Osteocyte (in vitro differentiated cells): ENCODE data around the gene PRELID2. TPM values are rescaled to one million over a fixed set of nuclear protein-coding genes. Genes with fewer than 3 reads are reported as not detected.

Source experiments
- DNase-seq: peaks from one replicate; pipeline ENCODE4 v3.0.0; 2021; ENCODE audit warnings: mixed read lengths; ENCODE audit not compliant: unreplicated experiment; ENCODE audit errors: extremely low spot score
- H3K27ac Mint-ChIP-seq: one replicate; pipeline ENCODE4 v1.8.0; 2021; ENCODE audit warnings: mild to moderate bottlenecking, mixed read lengths; ENCODE audit not compliant: unreplicated experiment
- H3K27me3 Mint-ChIP-seq: one replicate; pipeline ENCODE4 v1.8.0; 2021; ENCODE audit warnings: mixed read lengths; ENCODE audit not compliant: unreplicated experiment
- H3K36me3 Mint-ChIP-seq: one replicate; pipeline ENCODE4 v1.8.0; 2021; ENCODE audit warnings: mixed read lengths; ENCODE audit not compliant: unreplicated experiment
- H3K4me1 Mint-ChIP-seq: one replicate; pipeline ENCODE4 v1.8.0; 2021; ENCODE audit warnings: mixed read lengths; ENCODE audit not compliant: unreplicated experiment
- H3K4me3 Mint-ChIP-seq: one replicate; pipeline ENCODE4 v1.8.0; 2021; ENCODE audit warnings: mild to moderate bottlenecking, moderate library complexity, mixed read lengths; ENCODE audit not compliant: unreplicated experiment
- H3K9me3 Mint-ChIP-seq: one replicate; pipeline ENCODE4 v1.8.0; 2021; ENCODE audit warnings: mixed read lengths; ENCODE audit not compliant: unreplicated experiment
- CTCF ChIP-seq: fragments of 200-600 bp; sonication (generic); IDR thresholded peaks from 2 replicates; pipeline ENCODE4 v1.5.0; 2021; ENCODE audit warnings: antibody characterized with exemption, mild to moderate bottlenecking, moderate library complexity
- total RNA-seq: library from RNA; stranded (reverse); gene quantifications from 2 replicates; pipeline ENCODE4 v1.2.1, GENCODE V29; 2021

The PRELID2 gene
- total RNA-seq, 1 donor from 2014 or later, result 4.7 TPM

GRCh38 chr5:145856285-145856818 is 21.2 kb upstream of the PRELID2 start:
- Mint-ChIP-seq H3K9me3 (no peaks in the 10 kb centered on the region), H3K4me1 (peaks cover 18% of the 10 kb centered on the region), H3K36me3 (no peaks in the 10 kb centered on the region), H3K27me3 (no peaks in the 10 kb centered on the region), H3K27ac (peak overlapping the region; percentile 76), H3K4me3 (peak overlapping the region; percentile 65)
- TF ChIP-seq CTCF, result no peak
- DNase-seq, result no peak

DNA sequence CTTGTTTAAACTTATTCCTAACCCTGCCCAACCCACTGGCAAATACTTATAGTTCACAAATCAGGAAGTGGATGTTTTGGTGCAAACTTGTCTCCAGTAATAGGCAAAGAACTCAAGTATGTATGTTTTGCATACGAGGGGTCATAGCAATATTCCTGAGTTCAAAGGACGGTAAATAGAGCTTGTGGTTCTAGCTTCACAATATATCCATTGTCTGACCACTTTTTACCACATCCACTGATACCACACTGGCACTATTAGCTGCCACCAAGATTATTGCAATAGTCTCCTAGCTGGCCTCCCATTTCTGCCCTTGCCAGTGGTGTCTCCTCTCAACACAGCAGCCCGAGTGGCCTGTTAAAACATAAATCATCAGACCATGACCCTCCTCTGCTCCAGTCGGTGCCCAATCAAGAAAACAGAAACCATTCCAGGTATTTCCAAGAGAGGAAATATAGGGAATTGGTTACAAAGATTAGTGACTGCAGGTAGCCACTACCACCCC is 20.7 kb upstream of the PRELID2 start:
- peaks cover 18% of the 10 kb centered on the region for H3K4me1 Mint-ChIP-seq
- peak overlapping the region; percentile 65 for H3K4me3 Mint-ChIP-seq
- H3K27me3 Mint-ChIP-seq, result no peaks in the 10 kb centered on the region
- no peak for DNase-seq
- H3K36me3 Mint-ChIP-seq, result no peaks in the 10 kb centered on the region
- TF ChIP-seq CTCF, result no peak
- no peaks in the 10 kb centered on the region for H3K9me3 Mint-ChIP-seq
- peak overlapping the region; percentile 76 for H3K27ac Mint-ChIP-seq

- no peak overlapping the region for H3K27ac Mint-ChIP-seq
- TF ChIP-seq CTCF, result no peak
- DNase-seq, result no peak
- no peaks in the 10 kb centered on the region for H3K36me3 Mint-ChIP-seq
- peaks cover 18% of the 10 kb centered on the region for H3K4me1 Mint-ChIP-seq
- no peak overlapping the region for H3K4me3 Mint-ChIP-seq
- H3K27me3 Mint-ChIP-seq, result no peaks in the 10 kb centered on the region
- no peaks in the 10 kb centered on the region for H3K9me3 Mint-ChIP-seq
Measured at GRCh38 chr5:145854651-145855258, 19.6 kb upstream of the PRELID2 start.

GRCh38 chr5:145853781-145854376 is 18.7 kb upstream of the PRELID2 start:
- no peaks in the 10 kb centered on the region for H3K36me3 Mint-ChIP-seq
- no peaks in the 10 kb centered on the region for H3K9me3 Mint-ChIP-seq
- no peak for TF ChIP-seq CTCF
- H3K27me3 Mint-ChIP-seq, result no peaks in the 10 kb centered on the region
- H3K27ac Mint-ChIP-seq, result no peak overlapping the region
- H3K4me1 Mint-ChIP-seq, result peaks cover 18% of the 10 kb centered on the region
- no peak overlapping the region for H3K4me3 Mint-ChIP-seq
- no peak for DNase-seq

DNA sequence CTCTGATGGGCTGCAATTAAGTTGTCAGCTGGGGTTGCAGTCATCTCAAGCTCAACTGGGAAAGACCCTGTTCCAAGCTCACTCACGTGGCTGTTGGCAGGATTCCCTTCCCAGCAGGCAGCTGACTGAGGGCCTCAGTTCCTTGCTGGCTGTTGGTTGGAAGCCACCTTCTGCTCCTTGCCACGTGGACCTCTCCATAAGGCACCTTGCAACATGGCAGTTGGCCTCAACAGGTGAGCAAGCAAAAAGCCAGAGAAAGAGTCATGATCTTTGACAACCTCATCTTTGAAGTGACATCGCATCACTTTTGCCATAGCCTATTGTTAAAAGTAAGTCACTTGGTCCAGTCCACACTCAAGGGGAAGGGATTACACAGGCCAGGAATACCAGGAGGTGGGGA is 17.8 kb upstream of the PRELID2 start:
- Mint-ChIP-seq H3K4me1 (peaks cover 18% of the 10 kb centered on the region), H3K27me3 (no peaks in the 10 kb centered on the region), H3K36me3 (no peaks in the 10 kb centered on the region), H3K4me3 (no peak overlapping the region), H3K27ac (no peak overlapping the region), H3K9me3 (no peaks in the 10 kb centered on the region)
- TF ChIP-seq CTCF, result no peak
- DNase-seq, result no peak
